ENCODE measurements around the gene SETD2.

DNA sequence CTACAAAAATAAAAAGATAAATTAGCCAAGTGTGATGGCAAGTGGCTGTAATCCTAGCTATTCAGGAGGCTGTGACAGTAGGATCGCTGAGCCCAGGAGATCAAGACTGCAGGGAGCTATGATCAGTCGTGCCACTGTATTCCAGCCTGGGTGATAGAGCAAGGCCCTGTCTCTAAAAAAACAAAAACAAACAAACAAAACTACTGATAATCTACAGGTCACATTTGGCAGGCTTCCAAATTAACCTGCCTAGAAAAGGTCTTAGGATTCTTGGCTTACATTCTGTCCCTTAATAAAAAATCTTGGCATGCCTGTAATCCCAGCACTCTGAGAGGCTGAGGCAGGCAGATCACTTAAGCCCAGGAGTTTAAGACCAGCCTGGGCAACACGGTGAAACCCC is 33.4 kb upstream of the SETD2 start:
- TF ChIP-seq BACH2 (CRISPR knock-in tag; IDR thresholded peaks at IDR 0.05; ENCODE audit: borderline replicate concordance), result no peak
- TF ChIP-seq, protein P1, sequence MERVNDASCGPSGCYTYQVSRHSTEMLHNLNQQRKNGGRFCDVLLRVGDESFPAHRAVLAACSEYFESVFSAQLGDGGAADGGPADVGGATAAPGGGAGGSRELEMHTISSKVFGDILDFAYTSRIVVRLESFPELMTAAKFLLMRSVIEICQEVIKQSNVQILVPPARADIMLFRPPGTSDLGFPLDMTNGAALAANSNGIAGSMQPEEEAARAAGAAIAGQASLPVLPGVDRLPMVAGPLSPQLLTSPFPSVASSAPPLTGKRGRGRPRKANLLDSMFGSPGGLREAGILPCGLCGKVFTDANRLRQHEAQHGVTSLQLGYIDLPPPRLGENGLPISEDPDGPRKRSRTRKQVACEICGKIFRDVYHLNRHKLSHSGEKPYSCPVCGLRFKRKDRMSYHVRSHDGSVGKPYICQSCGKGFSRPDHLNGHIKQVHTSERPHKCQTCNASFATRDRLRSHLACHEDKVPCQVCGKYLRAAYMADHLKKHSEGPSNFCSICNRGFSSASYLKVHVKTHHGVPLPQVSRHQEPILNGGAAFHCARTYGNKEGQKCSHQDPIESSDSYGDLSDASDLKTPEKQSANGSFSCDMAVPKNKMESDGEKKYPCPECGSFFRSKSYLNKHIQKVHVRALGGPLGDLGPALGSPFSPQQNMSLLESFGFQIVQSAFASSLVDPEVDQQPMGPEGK (CRISPR knock-in tag; IDR thresholded peaks at IDR 0.05; ENCODE audit: borderline replicate concordance), result no peak
- no peak for TF ChIP-seq GLIS3 (CRISPR knock-in tag; IDR thresholded peaks at IDR 0.05)
- no peak for TF ChIP-seq RARB (CRISPR knock-in tag; IDR thresholded peaks at IDR 0.05)
- no peak for TF ChIP-seq ARNTL (CRISPR knock-in tag; IDR thresholded peaks at IDR 0.05; ENCODE audit: borderline replicate concordance, low read depth)
- TF ChIP-seq, protein P2, sequence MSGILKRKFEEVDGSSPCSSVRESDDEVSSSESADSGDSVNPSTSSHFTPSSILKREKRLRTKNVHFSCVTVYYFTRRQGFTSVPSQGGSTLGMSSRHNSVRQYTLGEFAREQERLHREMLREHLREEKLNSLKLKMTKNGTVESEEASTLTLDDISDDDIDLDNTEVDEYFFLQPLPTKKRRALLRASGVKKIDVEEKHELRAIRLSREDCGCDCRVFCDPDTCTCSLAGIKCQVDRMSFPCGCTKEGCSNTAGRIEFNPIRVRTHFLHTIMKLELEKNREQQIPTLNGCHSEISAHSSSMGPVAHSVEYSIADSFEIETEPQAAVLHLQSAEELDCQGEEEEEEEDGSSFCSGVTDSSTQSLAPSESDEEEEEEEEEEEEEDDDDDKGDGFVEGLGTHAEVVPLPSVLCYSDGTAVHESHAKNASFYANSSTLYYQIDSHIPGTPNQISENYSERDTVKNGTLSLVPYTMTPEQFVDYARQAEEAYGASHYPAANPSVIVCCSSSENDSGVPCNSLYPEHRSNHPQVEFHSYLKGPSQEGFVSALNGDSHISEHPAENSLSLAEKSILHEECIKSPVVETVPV (CRISPR knock-in tag; IDR thresholded peaks at IDR 0.05), result no peak
